ENCODE data around the gene ST7.
A peak's percentile ranks its signal among the peaks of the same experiment; 100 is the strongest.

ST7 gene

DNA sequence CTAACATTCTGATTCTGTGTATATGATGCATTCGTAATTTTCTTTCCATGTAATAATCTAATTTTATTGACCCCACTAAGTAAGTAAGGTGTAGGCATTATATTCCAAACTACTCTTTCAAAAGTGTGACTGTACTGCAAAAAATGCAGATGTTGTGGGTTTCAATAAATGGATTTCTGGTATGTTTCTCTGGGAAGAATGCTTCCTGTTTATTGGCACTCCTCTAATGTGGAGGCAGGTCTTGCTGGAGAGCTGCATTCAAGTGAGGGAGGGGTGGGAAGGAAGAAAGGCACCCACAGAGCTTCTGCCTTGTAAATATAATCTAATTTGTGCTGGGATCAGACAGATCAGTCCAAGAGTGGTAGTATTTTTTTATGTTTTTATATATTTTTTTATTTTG lies 23.9 kb downstream of the ST7 start:
- DNase-seq (ENCODE audit: low read depth, low spot score) = peak; percentile 43
- TF ChIP-seq, protein P1, sequence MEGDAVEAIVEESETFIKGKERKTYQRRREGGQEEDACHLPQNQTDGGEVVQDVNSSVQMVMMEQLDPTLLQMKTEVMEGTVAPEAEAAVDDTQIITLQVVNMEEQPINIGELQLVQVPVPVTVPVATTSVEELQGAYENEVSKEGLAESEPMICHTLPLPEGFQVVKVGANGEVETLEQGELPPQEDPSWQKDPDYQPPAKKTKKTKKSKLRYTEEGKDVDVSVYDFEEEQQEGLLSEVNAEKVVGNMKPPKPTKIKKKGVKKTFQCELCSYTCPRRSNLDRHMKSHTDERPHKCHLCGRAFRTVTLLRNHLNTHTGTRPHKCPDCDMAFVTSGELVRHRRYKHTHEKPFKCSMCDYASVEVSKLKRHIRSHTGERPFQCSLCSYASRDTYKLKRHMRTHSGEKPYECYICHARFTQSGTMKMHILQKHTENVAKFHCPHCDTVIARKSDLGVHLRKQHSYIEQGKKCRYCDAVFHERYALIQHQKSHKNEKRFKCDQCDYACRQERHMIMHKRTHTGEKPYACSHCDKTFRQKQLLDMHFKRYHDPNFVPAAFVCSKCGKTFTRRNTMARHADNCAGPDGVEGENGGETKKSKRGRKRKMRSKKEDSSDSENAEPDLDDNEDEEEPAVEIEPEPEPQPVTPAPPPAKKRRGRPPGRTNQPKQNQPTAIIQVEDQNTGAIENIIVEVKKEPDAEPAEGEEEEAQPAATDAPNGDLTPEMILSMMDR (IDR thresholded peaks at IDR 0.05; ENCODE audit: low read depth, low read length) = no peak
- in situ Hi-C loops (cut with HindIII; ENCODE audit: low sequenced_read_pairs) = no loop called here
- H3K4me3 ChIP-seq (ENCODE audit: low read depth, low read length) = no peak overlapping the region

DNA sequence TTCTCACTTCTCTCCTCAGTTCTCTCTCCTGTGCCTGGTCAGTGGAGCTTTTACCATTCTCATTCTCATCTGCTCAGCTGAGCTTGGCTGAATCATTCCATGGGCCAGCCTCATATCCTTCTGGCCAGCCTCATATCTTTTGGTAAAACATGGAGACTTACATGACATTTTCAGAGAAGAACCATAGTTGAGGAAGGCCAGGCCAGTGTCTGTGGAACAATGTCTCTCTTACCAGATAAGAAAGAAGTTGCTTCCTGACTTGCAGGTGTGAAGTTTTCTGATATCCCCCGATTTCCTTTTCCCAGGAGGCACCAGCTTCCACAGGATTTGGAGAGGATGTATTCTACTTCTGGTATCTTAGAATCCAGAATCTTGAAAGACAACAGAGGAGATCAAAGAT lies 24.7 kb downstream of the ST7 start:
- no peak for DNase-seq (ENCODE audit: low read depth, low spot score)
- no peak overlapping the region for H3K4me3 ChIP-seq (ENCODE audit: low read depth, low read length)
- in situ Hi-C loops (cut with HindIII; ENCODE audit: low sequenced_read_pairs) = no loop called here
- TF ChIP-seq, protein P1 (IDR thresholded peaks at IDR 0.05; ENCODE audit: low read depth, low read length) = no peak

DNA sequence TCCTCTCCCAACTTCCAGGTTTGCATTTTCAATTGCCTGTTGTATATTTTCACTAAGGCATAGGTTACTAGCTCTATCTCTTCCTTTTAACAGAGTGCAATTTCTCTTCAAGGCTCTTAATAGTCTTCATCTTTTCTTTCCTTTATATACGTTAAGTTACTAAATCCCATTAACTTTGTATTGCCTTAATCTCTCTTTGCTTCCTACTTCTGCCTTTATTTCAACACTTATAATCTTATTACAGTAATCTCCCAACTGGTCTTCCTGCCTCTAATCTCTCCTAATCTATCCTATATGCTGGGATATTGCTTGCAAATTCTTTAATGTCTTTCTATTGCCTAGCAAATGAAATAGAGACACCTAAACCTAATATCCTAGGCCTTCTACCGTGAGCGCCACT lies 26.1 kb downstream of the ST7 start:
- H3K4me3 ChIP-seq (ENCODE audit: low read depth, low read length) = no peak overlapping the region
- TF ChIP-seq, protein P1 (IDR thresholded peaks at IDR 0.05; ENCODE audit: low read depth, low read length) = no peak
- in situ Hi-C loops (cut with HindIII; ENCODE audit: low sequenced_read_pairs) = no loop called here
- DNase-seq (ENCODE audit: low read depth, low spot score) = no peak

DNA sequence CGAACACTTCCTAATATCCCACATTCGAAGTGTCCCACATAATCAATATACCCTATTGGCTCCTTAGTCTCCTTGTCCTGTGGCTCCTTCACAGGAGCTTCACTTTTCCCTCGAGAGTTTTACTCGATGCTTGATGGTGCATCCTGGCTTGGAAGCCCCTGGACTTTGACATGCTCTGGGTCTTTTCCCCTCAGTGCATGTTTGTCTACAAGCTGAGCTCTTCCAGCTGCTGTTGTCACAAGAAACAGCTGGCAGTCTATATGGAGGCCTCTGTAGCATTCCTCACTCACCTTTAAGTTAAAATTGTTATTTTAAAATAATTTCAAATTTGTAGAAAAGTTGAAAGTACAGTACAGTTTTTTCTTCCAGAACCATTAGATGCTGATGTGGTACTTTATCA lies 27.1 kb downstream of the ST7 start:
- H3K4me3 ChIP-seq (ENCODE audit: low read depth, low read length) = no peak overlapping the region
- in situ Hi-C loops (cut with HindIII; ENCODE audit: low sequenced_read_pairs) = no loop called here
- DNase-seq (ENCODE audit: low read depth, low spot score) = no peak
- TF ChIP-seq, protein P1 (IDR thresholded peaks at IDR 0.05; ENCODE audit: low read depth, low read length) = no peak

DNA sequence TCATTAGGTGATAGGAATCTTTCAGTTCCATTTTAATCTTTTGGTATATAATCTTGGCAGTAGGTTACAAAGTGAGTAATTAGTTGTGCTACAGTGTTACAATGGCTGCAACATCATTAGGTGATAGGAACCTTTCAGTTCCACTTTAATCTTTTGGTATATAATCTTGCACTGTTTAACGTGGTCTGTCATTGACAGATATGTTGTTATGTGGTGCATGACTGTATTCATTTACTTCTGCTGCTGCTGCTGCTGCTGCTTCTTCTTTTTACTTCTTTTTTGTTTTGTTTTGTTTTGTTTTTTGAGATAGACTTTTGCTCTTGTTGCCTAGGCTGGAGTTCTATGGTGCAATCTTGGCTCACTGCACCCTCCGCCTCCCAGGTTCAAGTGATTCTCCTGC lies 28.6 kb downstream of the ST7 start:
- TF ChIP-seq, protein P1 (IDR thresholded peaks at IDR 0.05; ENCODE audit: low read depth, low read length) = no peak
- no peak for DNase-seq (ENCODE audit: low read depth, low spot score)
- H3K4me3 ChIP-seq (ENCODE audit: low read depth, low read length) = no peak overlapping the region
- in situ Hi-C loops (cut with HindIII; ENCODE audit: low sequenced_read_pairs) = no loop called here

DNA sequence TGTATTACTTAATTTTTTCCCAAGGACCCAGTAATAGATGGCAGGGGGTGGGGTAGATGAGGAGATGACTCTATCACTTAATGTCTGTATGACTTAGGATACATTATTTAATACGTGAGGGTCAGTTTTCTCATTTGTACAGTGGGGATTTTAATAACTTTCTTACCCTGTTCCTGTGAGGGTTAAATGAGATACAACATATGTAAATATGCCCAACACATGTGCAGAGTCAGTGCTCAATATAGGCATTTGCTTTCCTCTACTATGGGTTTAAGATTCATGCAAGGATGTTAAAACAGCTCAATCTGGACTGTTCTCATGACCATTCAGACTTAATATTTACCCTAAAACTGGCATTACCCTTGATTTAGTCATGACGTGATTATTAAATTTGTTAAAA lies 31.2 kb downstream of the ST7 start:
- H3K4me3 ChIP-seq (ENCODE audit: low read depth, low read length) = no peak overlapping the region
- in situ Hi-C loops (cut with HindIII; ENCODE audit: low sequenced_read_pairs) = no loop called here
- TF ChIP-seq, protein P1 (IDR thresholded peaks at IDR 0.05; ENCODE audit: low read depth, low read length) = no peak
- no peak for DNase-seq (ENCODE audit: low read depth, low spot score)

DNA sequence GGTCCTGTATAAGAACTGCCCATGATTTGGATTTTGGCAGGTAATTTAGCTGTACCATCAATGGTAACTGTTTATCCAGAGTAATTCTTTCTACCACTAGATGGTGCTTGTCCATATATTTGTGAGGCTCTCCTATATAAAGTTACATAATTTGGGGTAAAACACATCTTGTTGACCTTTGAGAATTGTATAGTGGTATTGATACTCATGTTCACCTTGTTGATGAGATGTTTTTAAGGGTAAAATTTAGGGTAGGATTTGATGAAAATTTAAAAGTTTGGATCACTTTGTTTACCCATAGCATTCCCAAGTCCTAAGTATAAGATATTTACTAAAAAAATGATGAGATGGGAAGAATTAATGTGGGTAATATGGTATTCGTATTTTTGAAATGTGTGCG lies 31.6 kb downstream of the ST7 start:
- TF ChIP-seq, protein P1 (IDR thresholded peaks at IDR 0.05; ENCODE audit: low read depth, low read length) = peak; percentile 65
- no peak overlapping the region for H3K4me3 ChIP-seq (ENCODE audit: low read depth, low read length)
- peak; percentile 42 for DNase-seq (ENCODE audit: low read depth, low spot score)
- in situ Hi-C loops (cut with HindIII; ENCODE audit: low sequenced_read_pairs) = no loop called here

All from astrocyte of the spinal cord (primary cell).